Pulmonary artery endothelial cell (primary cell): ENCODE measurements around the gene GTF3C4. TPM values are rescaled to one million over a fixed set of nuclear protein-coding genes. Genes with fewer than 3 reads are reported as not detected.
"Not testable (repeated sequence)": the region's sequence is repeated elsewhere in the genome, so short reads cannot be mapped to it uniquely, and the experiment has no call there.

Source experiments
- DNase-seq: peaks from one replicate; pipeline ENCODE4 v3.0.0-alpha.2; 2011; ENCODE audit warnings: low read depth, low spot score
- total RNA-seq: library from RNA; depleted of rRNA; stranded (reverse); fragments of >200 nt; gene quantifications from 2 replicates; pipeline ENCODE4 v1.2.3, GENCODE V29; 2014

The GTF3C4 gene
- total RNA-seq, 1 donor from 2014 or later = 18.2 TPM

GRCh38 chr9:132702254-132702653, 32.0 kb downstream of the GTF3C4 start:
- no peak for DNase-seq

GRCh38 chr9:132703336-132703735, 33.1 kb downstream of the GTF3C4 start:
- no peak for DNase-seq

DNA sequence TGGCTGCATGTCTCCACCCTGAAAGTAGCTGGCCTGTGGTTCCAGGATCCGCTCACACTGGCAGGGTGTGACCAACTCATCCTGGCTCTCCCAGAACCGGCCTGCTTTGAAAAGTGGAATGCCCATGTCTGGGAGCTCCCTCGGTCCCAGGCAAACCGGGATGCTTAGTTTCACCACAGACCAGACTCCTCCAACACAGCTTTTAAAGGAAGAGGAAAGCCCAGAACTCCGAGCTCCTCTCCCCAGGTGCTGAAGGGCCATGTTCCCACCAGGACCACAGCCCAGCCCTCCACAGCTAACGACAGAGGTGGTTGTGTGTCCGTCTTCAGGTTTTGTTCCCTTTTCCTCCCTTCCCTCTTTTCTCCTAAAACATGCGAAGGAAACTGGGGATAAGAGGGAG, 38.0 kb downstream of the GTF3C4 start:
- DNase-seq = no peak

- DNase-seq = no peak
Measured at GRCh38 chr9:132708769-132709430, 38.6 kb downstream of the GTF3C4 start.

GRCh38 chr9:132710333-132710732, 40.1 kb downstream of the GTF3C4 start:
- DNase-seq = no peak

GRCh38 chr9:132711152-132711551, 40.9 kb downstream of the GTF3C4 start:
- not testable (repeated sequence) for DNase-seq

GRCh38 chr9:132711846-132712245, 41.6 kb downstream of the GTF3C4 start:
- DNase-seq = no peak

DNA sequence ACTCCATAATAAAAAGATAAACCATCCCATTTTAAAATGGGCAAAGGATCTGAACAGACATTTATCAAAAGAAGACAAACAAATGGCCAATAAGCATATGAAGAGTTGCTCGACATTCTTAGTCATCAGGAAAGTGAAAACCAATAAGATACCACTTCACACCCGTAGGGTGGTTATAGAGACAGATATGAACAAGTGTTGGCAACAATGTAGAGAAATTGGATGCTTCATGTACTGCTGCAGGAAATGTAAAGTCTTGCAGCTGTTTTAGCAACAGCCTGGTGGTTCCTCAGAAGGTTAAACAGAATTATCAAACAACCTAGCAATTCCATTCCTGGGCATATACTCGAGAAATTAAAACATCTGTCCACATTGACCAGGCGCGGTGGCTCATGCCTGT, 42.5 kb downstream of the GTF3C4 start:
- no peak for DNase-seq

GRCh38 chr9:132716007-132716406, 45.7 kb downstream of the GTF3C4 start:
- DNase-seq = no peak

DNA sequence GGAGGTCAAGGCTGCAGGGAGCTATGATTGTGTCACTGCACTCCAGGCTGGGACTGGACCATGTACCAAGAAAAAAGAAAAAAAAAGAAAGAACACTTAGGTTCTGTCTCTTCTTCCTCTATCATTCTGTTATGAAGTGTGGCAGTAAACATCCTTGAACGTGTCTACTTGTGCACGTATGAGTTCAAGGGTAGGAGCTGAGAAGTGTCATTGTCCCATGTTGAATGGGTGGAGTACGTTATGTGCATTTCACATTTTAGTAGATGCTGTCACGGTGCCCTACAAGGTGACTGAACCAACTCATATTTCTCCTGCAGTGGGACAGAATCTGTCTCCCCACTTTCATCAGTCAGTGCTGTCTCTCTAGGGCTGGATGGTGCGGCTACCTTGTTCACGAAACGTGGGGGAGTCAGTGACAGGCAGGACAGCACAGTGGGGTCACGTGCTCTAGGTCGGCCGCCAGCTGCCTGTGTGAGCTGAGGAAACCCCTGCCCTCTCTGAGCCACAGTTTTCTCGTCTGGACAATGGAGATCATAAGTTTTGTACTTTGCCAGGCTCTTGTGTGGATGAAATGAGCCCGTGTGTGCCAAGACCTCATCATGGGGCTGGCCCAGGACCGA, 47.2 kb downstream of the GTF3C4 start:
- no peak for DNase-seq

DNA sequence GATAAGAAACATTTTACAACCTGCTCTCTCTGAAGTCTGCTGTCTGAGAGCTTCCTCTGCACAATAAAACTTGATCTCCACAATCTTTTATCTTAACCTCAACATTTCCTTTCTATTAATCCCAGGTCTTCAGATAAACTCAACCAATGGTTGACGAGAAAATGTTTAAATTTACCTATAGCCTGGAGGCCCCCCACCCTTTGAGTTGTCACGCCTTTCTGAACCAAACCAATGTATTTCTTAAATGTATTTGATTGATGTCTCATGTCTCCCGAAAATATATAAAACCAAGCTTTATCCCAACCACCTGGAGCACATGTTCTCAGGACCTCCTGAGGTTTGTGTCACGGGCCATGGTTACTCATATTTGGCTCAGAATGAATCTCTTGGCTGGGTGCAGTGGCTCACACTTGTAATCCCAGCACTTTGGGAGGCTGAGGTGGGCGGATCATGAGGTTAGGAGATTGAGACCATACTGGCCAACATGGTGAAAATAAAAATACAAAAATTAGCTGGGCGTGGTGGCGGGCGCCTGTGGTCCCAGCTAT, 48.2 kb downstream of the GTF3C4 start:
- DNase-seq = not testable (repeated sequence)

- no peak for DNase-seq
Measured at GRCh38 chr9:132721661-132722060, 51.4 kb downstream of the GTF3C4 start.

- DNase-seq = no peak
Measured at GRCh38 chr9:132722564-132723065, 52.4 kb downstream of the GTF3C4 start.

DNA sequence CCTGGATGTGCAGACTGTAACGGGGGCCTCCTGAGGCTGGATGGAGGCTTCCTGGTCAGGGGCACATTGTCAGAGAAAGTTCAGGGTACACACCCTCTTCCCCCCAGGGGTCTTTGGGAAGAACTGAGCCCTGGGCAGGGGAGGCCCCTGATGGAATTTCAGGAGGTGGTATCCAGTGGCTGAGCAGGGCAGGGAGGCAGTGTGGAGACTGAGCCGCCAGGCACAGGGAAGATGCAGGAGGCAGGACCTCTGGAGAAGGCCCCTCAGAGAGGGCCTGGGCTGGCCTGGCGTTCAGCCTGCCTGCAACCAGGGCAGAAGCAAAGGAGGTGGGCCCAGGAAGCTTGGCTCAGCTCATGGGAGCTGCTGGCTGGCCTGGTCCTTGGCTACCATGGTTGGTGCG, 53.5 kb downstream of the GTF3C4 start:
- DNase-seq = no peak

DNA sequence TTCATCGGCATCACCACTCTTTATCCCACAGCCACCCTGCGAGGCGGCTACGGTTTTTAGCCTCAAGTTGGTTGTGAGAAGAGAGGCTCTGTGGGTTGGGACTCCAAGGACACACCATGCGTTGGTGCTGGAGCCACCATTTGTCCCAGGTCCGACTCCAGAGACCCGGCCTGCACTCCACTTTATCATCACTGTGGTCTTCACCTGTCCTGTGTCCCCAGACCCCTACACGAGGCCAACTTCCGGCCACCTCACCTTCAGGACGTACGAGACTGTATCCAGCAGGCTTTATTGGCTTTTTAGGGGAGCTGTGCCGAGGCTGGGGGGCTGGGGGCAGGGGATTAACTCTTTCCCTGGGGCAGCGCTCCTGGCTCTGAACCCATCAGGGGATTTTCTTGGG, 55.0 kb downstream of the GTF3C4 start:
- no peak for DNase-seq

DNA sequence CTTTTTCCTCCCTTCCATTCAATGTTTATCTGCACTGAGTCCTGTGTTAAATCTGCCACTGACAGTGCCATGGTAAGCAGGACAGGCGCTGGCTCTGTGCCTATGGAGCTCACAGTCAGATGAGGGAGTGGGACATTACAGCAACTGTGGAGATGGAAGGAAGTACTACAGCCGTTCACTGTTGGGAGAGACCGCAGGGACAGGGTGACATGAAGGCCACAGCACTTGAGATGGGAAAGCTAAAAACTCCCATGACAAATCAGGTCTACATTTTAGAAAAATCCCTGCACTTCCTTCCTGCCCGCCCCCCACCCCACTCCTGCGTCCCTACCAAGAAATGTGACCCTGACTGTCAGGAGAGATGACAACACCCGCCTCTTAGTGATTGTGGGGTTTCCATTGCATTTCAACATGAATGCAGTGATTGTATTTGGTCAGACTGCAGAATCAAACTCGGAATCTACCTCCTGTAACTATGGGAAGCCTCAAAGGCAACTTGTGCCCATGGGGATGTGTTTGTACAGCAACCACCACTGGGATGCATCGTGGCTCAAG, 56.4 kb downstream of the GTF3C4 start:
- DNase-seq = no peak

DNA sequence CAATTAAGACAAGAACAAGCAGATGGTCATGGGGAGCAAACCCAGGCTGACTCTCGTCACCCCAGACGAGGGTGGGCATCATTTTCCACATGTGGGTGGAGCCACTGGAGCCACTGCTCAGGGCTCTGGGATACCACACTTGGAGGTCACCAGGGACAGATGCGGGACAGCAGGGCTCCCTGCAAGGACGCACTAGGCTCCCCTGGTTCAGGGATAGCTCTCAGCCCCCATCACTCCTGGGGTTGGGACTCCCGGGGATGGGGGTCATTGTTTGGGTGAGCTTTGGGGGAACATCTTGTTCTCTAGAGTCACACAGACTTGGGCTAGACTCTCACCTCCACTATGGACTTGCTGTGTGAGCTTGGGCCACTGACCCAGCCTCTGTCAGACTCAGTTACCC, 57.8 kb downstream of the GTF3C4 start:
- no peak for DNase-seq

GRCh38 chr9:132728497-132728896, 58.2 kb downstream of the GTF3C4 start:
- no peak for DNase-seq

GRCh38 chr9:132729235-132729890, 59.1 kb downstream of the GTF3C4 start:
- DNase-seq = no peak

DNA sequence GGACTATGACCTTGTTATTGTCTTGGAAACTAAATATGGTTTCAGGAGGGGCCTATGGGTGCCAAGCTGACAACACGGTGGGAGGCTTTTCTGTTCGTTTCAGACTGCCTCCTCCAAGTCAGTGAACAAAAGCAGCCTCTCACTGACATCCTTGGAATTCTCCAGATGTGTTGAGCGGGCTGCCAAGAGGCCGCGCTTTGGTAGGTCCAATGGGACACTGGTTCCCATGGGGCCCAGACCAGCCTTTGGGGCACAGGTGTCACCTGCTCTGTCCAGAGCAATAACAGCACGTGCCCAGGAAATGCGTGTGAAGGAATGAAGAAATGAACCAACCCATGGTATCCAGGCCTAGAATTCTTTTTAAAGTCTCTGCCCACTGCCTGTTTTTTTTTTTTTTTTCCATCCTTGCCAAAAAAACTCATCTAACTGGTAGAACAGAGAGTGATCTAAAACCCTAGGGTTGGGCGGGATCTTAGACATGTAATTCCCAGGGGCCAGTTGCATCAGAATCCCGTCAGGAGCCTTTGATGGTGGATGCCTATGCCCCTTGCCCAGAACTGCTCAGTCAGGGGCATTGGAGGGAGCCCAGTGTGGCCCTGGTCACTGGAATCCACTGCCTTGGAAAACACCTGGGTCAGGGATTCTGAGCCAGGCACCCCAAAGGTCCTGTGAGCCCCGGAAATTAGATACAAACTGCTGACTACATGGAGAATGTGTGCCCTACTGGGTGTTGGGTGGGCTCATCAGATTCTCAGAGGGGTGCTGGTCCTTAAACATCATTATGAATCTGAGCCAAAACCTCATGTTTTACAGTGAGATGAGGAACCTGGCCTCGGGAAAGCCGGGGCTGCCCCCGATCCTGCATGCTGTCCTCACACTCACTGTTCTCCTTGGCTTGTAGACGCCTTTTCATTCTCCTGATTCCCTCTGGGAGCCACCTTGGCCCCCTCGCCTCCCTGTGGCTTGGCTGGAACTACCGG, 60.1 kb downstream of the GTF3C4 start:
- no peak for DNase-seq

DNA sequence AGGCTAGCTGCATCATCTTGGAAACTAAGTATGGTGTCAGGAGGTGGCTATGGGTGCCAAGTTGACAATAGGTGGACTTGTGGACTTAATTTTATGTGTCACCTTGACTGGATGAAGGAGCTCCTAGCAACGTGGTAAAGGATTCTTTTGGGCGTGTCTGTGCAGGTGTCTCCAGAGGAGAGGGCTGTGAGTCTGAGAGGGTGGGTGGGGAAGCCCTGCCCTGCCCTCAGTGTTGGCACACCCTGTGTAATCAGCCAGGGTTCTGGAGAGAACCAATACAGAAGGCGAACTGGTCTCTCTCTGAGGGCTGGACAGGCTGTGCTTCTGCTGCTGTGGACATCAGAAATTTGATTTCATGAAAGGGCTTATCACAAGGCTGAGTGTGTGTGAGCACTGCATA, 61.0 kb downstream of the GTF3C4 start:
- no peak for DNase-seq
